Measurements from ENCODE around the gene SHQ1.
"Not testable (repeated sequence)": the region's sequence is repeated elsewhere in the genome, so short reads cannot be mapped to it uniquely, and the experiment has no call there.

Gene SHQ1

GRCh38 chr3:72714135-72714534, 134.1 kb downstream of the SHQ1 start:
- not testable (repeated sequence) for DNase-seq (ENCODE audit: low read depth)

DNA sequence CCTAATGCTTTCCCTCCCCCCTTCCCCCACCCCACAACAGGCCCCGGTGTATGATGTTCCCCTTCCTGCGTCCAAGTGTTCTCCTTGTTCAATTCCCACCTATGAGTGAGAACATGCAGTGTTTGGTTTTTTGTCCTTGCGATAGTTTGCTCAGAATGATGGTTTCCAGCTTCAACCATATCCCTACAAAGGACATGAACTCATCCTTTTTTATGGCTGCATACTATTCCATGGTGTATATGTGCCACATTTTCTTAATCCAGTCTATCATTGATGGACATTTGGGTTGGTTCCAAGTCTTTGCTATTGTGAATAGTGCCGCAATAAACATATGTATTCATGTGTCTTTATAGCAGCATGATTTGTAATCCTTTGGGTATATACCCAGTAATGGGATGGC, 137.8 kb downstream of the SHQ1 start:
- not testable (repeated sequence) for DNase-seq (ENCODE audit: low read depth)

- DNase-seq (ENCODE audit: low read depth) = no peak
Measured at GRCh38 chr3:72708441-72708840, 139.8 kb downstream of the SHQ1 start.

- no peak for DNase-seq (ENCODE audit: low read depth)
Measured at GRCh38 chr3:72702997-72703396, 145.2 kb downstream of the SHQ1 start.

- DNase-seq (ENCODE audit: low read depth) = no peak
Measured at GRCh38 chr3:72702390-72702789, 145.9 kb downstream of the SHQ1 start.

GRCh38 chr3:72700106-72700505, 148.1 kb downstream of the SHQ1 start:
- no peak for DNase-seq (ENCODE audit: low read depth)

DNA sequence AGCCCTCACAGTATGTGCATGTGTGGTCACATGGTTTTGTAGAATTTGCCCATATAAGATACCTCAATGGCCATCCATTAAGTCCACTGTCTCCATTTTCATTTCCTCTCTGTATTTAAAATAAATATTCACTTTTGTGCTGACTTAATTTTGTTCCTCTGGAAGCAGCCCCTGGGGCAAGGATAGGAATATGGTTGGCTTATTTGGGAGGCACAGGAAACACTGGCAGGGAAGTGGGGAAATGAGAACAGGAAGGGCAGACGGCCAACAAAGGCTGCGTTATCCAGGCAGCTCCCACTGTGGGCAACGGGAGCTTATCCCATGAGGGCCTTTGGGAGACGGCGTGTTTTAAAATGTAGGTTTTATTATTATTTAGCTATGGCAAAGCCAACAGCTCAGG, 148.6 kb downstream of the SHQ1 start:
- DNase-seq (ENCODE audit: low read depth) = no peak
